SK-N-SH (cell line): Measurements from ENCODE around the gene PSME2.

Source experiments
- ELF1 ChIP-seq: IDR thresholded peaks from 2 replicates; pipeline ENCODE4 v1.4.0; 2012
- EP300 ChIP-seq, 2 experiments: IDR thresholded peaks; 2 replicates each; pipeline versions ENCODE4 v1.4.0 to v1.6.1; 2012; ENCODE audit warnings: borderline replicate concordance in 1 of 2, low read depth in 1 of 2, low read length in 1 of 2
- FOSL2 ChIP-seq: IDR thresholded peaks from 2 replicates; pipeline ENCODE4 v1.4.0; 2012; ENCODE audit warnings: low read depth, mild to moderate bottlenecking, moderate library complexity, borderline replicate concordance
- RCOR1 ChIP-seq: fragments of 150-350 bp; IDR thresholded peaks from 2 replicates; pipeline ENCODE4 v1.6.1; 2017; ENCODE audit warnings: antibody characterized with exemption, low read length
- TF ChIP-seq, protein P1 (sequence below): fragments of 200-600 bp; sonication (generic); IDR thresholded peaks from 2 replicates; pipeline ENCODE4 v1.6.1; 2017; ENCODE audit warnings: antibody characterized with exemption, mild to moderate bottlenecking, moderate library complexity
- TF ChIP-seq, protein P2 (sequence below): IDR thresholded peaks from 2 replicates; pipeline ENCODE4 v1.6.1; 2012; ENCODE audit warnings: mild to moderate bottlenecking, low read depth, low read length, moderate library complexity
- TF ChIP-seq, protein P3 (sequence below): IDR thresholded peaks from 2 replicates; pipeline ENCODE4; 2012

DNA sequence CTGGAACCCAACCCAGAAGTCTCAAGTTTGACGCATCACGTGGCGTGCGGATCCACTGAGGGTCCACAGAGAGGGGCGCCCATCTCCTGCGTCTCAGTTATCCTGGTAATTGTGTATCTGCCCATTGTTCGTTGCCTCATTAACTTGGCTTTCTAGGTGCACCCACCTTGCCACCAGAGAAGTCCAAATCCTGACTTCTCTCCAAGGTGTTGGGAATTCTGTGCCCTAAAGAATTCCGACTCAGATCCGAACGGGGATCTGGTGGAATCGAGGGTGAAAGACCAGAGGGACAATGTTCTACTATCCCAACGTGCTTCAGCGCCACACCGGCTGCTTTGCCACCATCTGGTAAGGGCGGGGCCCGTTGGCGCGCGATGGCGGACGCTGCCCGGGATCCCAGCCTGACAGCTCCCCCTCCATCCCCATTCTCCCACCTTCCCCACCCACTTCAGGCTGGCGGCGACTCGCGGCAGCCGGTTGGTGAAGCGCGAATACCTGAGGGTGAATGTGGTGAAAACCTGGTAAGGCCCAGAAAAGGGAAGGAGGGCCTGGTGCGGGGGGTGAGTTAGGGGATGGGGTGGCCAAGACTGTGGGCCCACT lies 26.0 kb upstream of the PSME2 start:
- TF ChIP-seq, protein P1, sequence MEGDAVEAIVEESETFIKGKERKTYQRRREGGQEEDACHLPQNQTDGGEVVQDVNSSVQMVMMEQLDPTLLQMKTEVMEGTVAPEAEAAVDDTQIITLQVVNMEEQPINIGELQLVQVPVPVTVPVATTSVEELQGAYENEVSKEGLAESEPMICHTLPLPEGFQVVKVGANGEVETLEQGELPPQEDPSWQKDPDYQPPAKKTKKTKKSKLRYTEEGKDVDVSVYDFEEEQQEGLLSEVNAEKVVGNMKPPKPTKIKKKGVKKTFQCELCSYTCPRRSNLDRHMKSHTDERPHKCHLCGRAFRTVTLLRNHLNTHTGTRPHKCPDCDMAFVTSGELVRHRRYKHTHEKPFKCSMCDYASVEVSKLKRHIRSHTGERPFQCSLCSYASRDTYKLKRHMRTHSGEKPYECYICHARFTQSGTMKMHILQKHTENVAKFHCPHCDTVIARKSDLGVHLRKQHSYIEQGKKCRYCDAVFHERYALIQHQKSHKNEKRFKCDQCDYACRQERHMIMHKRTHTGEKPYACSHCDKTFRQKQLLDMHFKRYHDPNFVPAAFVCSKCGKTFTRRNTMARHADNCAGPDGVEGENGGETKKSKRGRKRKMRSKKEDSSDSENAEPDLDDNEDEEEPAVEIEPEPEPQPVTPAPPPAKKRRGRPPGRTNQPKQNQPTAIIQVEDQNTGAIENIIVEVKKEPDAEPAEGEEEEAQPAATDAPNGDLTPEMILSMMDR: no peak
- TF ChIP-seq, protein P2, sequence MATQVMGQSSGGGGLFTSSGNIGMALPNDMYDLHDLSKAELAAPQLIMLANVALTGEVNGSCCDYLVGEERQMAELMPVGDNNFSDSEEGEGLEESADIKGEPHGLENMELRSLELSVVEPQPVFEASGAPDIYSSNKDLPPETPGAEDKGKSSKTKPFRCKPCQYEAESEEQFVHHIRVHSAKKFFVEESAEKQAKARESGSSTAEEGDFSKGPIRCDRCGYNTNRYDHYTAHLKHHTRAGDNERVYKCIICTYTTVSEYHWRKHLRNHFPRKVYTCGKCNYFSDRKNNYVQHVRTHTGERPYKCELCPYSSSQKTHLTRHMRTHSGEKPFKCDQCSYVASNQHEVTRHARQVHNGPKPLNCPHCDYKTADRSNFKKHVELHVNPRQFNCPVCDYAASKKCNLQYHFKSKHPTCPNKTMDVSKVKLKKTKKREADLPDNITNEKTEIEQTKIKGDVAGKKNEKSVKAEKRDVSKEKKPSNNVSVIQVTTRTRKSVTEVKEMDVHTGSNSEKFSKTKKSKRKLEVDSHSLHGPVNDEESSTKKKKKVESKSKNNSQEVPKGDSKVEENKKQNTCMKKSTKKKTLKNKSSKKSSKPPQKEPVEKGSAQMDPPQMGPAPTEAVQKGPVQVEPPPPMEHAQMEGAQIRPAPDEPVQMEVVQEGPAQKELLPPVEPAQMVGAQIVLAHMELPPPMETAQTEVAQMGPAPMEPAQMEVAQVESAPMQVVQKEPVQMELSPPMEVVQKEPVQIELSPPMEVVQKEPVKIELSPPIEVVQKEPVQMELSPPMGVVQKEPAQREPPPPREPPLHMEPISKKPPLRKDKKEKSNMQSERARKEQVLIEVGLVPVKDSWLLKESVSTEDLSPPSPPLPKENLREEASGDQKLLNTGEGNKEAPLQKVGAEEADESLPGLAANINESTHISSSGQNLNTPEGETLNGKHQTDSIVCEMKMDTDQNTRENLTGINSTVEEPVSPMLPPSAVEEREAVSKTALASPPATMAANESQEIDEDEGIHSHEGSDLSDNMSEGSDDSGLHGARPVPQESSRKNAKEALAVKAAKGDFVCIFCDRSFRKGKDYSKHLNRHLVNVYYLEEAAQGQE: no peak
- TF ChIP-seq FOSL2: no peak
- TF ChIP-seq, protein P3, sequence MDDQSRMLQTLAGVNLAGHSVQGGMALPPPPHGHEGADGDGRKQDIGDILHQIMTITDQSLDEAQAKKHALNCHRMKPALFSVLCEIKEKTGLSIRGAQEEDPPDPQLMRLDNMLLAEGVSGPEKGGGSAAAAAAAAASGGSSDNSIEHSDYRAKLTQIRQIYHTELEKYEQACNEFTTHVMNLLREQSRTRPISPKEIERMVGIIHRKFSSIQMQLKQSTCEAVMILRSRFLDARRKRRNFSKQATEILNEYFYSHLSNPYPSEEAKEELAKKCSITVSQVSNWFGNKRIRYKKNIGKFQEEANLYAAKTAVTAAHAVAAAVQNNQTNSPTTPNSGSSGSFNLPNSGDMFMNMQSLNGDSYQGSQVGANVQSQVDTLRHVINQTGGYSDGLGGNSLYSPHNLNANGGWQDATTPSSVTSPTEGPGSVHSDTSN: no peak
- TF ChIP-seq RCOR1: no peak
- no peak for TF ChIP-seq ELF1
- TF ChIP-seq EP300 (IDR thresholded peaks at IDR 0.05; ENCODE audit: borderline replicate concordance in 1 of 2, low read depth in 1 of 2, low read length in 1 of 2): no peak
